COR-L47 (cell line): ENCODE data around the gene KIF1A.
"Not testable (repeated sequence)": the region's sequence is repeated elsewhere in the genome, so short reads cannot be mapped to it uniquely, and the experiment has no call there.

Experiments
- DNase-seq: peaks from one replicate; lab custom pipeline; 2025; lab: John Stamatoyannopoulos, UW

KIF1A gene

GRCh38 chr2:240787521-240788472, 32.2 kb downstream of the KIF1A start:
- DNase-seq, result no peak

- no peak for DNase-seq
These were observed 33.1 kb downstream of the KIF1A start for GRCh38 chr2:240786871-240787311.

- DNase-seq, result no peak
These were observed 33.6 kb downstream of the KIF1A start for GRCh38 chr2:240786355-240786841.

GRCh38 chr2:240785424-240786335, 34.3 kb downstream of the KIF1A start:
- no peak for DNase-seq

DNA sequence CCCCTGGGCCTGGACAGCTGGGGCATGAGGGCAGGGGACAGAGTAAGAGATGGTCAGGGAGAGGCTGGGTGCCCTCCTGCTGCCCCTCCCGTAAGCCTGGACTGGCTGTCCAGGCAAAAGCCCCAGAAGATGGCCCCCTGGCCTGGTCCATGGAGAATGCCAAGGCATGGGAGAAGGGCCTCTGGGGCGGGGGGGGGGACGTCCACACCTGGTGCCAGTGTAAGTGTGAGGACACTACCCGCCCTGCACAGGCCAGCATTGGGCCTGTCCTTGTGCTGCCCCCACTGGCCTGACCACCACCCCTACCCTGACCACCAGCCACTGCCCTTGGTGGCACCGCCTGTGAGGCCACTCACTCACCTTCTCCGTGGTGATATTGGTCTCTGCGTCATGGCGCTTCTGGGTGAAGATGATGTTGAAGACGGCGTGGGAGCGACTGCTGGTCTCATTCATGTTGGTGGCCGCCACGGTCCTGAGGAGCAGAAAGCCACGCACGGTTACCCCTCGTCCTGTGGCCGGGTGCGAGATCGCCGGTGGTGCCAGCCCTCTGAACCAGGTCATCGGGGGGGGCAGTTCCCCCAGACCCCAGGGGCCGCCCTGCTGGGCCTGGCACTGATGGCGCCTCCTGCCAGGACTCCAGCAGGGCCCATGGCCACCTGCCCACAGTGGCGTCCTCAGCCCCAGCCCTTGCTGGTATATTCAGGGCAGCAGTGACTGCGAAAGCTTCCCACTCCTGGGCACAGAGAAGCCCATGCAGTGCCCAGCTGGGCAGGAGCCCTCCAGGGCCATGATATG, 35.2 kb downstream of the KIF1A start:
- no peak for DNase-seq

GRCh38 chr2:240783819-240784621, 36.0 kb downstream of the KIF1A start:
- no peak for DNase-seq

- DNase-seq, result no peak
These were observed 36.9 kb downstream of the KIF1A start for GRCh38 chr2:240782886-240783818.

DNA sequence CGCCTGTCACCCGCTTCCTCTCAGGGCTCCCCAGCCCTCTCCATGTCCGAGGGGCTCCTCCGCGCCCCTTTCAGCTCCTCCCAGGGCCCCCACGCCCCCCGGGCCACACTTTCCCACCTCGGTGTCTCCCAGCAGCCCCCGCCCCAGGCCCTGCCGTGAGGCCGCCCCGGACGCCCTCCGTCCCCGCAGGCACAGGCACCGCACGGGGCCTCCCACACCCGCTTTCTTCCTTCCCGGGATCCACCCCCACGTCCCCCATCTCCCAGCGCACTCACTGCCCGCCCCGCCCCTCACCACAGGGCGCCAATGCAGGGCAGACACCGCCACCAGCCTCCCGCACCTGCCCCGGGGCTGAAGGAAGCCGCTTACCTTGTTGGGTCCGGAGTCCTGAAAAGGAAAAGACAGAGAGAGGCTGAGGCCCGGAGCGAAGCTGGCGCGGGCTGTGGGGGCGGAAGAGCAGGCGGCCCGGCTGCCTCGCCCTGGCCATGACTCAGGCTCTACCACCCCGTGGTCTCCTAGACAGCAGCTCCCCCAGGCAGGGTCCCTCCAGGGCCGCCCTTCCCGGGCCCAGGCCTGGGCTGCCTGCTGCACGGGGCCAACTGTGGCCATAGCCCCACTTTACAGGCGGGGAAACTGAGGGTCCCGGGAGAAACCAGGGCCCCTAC, 37.7 kb downstream of the KIF1A start:
- no peak for DNase-seq

- no peak for DNase-seq
These were observed 38.4 kb downstream of the KIF1A start for GRCh38 chr2:240781471-240782220.

- DNase-seq, result no peak
These were observed 39.9 kb downstream of the KIF1A start for GRCh38 chr2:240780023-240780700.

- DNase-seq, result not testable (repeated sequence)
These were observed 40.7 kb downstream of the KIF1A start for GRCh38 chr2:240779250-240779832.

GRCh38 chr2:240778426-240778825, 41.6 kb downstream of the KIF1A start:
- DNase-seq, result no peak

DNA sequence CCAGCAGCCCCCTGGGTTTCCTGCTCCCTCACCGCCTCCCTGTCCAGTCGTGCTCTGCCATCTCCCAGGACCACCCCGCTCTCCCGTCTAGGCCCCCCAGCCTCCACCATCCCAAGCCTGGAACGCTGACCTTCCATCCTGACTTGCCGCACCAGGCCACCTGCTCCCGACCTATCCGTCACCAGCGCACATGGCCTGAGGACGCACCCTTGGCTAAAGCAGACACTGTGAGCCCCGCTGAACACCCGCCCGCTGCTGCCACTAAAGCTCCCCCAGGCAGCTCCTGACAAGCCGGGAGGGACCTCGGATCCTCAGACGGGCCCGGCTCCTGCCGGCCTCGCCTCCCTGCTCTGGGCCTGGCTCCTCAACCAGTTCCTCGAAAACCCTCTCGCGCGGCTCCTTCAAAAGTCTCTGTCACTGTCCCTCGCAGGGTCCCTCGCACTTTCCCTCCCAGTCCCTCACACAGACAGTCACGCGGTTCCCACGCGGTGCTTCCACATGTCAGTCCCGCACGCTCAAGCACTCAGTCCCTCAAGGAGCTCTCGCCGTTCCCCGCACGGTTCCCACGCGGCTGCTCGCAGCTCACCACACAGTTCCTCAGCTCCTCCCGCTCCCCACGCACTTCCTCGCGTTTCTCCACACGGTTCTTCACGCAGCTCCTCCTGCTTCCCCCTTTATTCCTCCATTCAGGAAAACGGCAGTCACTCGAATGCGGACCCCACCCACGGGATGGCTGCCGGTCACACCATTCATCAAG, 42.4 kb downstream of the KIF1A start:
- no peak for DNase-seq

DNA sequence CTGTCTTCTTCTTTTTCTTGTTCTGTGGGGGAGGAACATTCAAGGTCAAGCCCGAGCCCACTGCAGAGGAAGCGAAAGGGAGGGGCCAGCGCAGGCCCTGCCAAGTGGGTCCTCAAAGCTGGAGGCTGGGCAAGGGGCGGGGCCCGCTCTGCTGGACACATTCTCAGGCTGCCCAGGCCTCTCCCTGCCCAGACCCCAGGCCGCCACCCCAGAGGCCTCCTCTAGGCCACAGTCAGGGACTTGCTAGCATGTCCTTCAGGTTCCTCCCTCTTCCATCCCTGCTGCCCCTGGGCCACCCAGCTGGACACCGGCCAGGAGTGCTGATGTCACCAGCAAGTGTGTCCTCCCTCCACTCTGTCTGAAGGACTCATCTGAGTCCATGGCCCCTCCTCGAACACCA, 44.1 kb downstream of the KIF1A start:
- DNase-seq, result no peak

- DNase-seq, result no peak
These were observed 45.2 kb downstream of the KIF1A start for GRCh38 chr2:240774856-240775255.

- no peak for DNase-seq
These were observed 50.9 kb downstream of the KIF1A start for GRCh38 chr2:240769096-240769495.

- no peak for DNase-seq
These were observed 51.8 kb downstream of the KIF1A start for GRCh38 chr2:240768216-240768615.
